Muscle layer of colon (tissue), 2 donors: Measurements from ENCODE around the gene MYO1F.

ENCODE experiments used
- H3K27ac ChIP-seq: one replicate; pipeline ENCODE4 v1.7.0; 2013; ENCODE audit warnings: low read depth, mild to moderate bottlenecking, low read length, moderate library complexity
- H3K27me3 ChIP-seq, 2 donors: one replicate each; pipeline ENCODE4 v1.7.0; 2013; ENCODE audit warnings: low read length in 2 of 2, mild to moderate bottlenecking in 2 of 2; ENCODE audit not compliant: insufficient read depth in 2 of 2, control insufficient read depth in 1 of 2
- H3K36me3 ChIP-seq: one replicate; pipeline ENCODE4 v1.7.0; 2013; ENCODE audit warnings: mild to moderate bottlenecking, low read length; ENCODE audit not compliant: insufficient read depth
- H3K4me1 ChIP-seq: one replicate; pipeline ENCODE4 v1.7.0; 2013; ENCODE audit warnings: mild to moderate bottlenecking, low read length; ENCODE audit not compliant: insufficient read depth
- H3K4me3 ChIP-seq, 2 donors: one replicate each; pipeline ENCODE4 v1.7.0; 2013; ENCODE audit warnings: low read length in 2 of 2, low read depth in 1 of 2, mild to moderate bottlenecking in 1 of 2, moderate library complexity in 1 of 2
- H3K9ac ChIP-seq: one replicate; pipeline ENCODE4 v1.7.0; 2013; ENCODE audit warnings: low read length
- H3K9me3 ChIP-seq: one replicate; pipeline ENCODE4 v1.7.0; 2013; ENCODE audit warnings: mild to moderate bottlenecking, low read length
- donor health status: abdominal sarcoma.
- donor health status: Adenocarcinoma of cecum.

Gene MYO1F

DNA sequence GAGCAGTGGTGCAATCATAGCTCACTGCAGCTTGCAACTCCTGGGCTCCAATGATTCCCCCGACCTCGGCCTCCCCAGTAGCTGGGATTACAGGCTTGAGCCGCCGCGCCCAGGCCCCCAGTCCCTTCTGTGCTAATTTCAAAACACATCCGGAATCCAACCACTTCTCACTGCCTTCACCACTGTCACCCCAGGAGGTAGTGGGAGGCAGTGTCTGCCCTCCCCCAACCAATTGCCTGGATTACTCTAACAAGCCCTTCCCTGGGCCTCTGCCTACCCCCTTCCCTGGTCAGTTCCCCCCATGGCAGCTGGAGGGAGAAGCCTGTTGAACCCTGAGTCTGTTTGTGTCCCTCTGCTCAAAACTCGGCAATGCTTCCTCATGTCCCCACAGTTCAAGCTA is 77.1 kb downstream of the MYO1F start:
- Histone ChIP-seq H3K9ac (no peak overlapping the region), H3K27ac (no peak overlapping the region), H3K9me3 (no peaks in the 10 kb centered on the region), H3K36me3 (no peaks in the 10 kb centered on the region), H3K27me3 (no peaks in the 10 kb centered on the region), H3K4me1 (no peaks in the 10 kb centered on the region), H3K4me3 (no peak overlapping the region)

- H3K36me3 ChIP-seq, result no peaks in the 10 kb centered on the region
- no peak overlapping the region for H3K27ac ChIP-seq
- H3K4me1 ChIP-seq, result no peaks in the 10 kb centered on the region
- H3K27me3 ChIP-seq, result no peaks in the 10 kb centered on the region
- no peaks in the 10 kb centered on the region for H3K9me3 ChIP-seq
- no peak overlapping the region for H3K9ac ChIP-seq
- H3K4me3 ChIP-seq, result no peak overlapping the region
Measured at GRCh38 chr19:8499048-8499833, 78.0 kb downstream of the MYO1F start.

GRCh38 chr19:8498295-8498694 is 78.9 kb downstream of the MYO1F start:
- Histone ChIP-seq H3K4me1 (no peaks in the 10 kb centered on the region), H3K4me3 (no peak overlapping the region), H3K27ac (no peak overlapping the region), H3K9me3 (no peaks in the 10 kb centered on the region), H3K36me3 (no peaks in the 10 kb centered on the region), H3K27me3 (no peaks in the 10 kb centered on the region), H3K9ac (no peak overlapping the region)

GRCh38 chr19:8494158-8494557 is 83.1 kb downstream of the MYO1F start:
- H3K27ac ChIP-seq, result no peak overlapping the region
- no peaks in the 10 kb centered on the region for H3K4me1 ChIP-seq
- H3K36me3 ChIP-seq, result peaks cover 7% of the 10 kb centered on the region
- H3K4me3 ChIP-seq, result no peak overlapping the region
- H3K9me3 ChIP-seq, result no peaks in the 10 kb centered on the region
- H3K27me3 ChIP-seq, result no peaks in the 10 kb centered on the region
- no peak overlapping the region for H3K9ac ChIP-seq

DNA sequence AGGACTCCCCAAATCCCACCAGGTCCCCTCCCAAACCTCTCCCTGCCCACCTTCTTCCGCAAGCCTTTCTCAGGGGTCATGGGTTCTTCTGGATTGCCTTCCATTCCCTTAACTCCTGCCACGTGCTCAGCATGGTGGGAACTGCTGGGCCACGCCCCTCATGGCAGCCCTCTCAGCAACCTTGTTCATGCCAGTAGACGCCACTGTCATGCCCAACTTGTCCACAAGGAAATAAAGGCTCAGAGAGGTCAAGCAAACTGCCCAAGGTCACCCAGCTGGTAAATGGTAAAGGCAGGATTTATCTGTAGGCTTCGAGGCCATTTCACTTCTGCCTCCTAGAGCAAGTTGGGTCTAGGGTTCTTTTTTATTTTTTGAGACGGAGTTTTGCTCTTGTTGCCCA is 85.7 kb downstream of the MYO1F start:
- H3K4me3 ChIP-seq, result no peak overlapping the region
- H3K27ac ChIP-seq, result no peak overlapping the region
- no peak overlapping the region for H3K9ac ChIP-seq
- H3K36me3 ChIP-seq, result peaks cover 33% of the 10 kb centered on the region
- H3K27me3 ChIP-seq, result no peaks in the 10 kb centered on the region
- H3K4me1 ChIP-seq, result no peaks in the 10 kb centered on the region
- H3K9me3 ChIP-seq, result no peaks in the 10 kb centered on the region

- Histone ChIP-seq H3K9ac (no peak overlapping the region), H3K27ac (no peak overlapping the region), H3K4me3 (no peak overlapping the region), H3K9me3 (no peaks in the 10 kb centered on the region), H3K36me3 (peaks cover 40% of the 10 kb centered on the region), H3K4me1 (no peaks in the 10 kb centered on the region), H3K27me3 (no peaks in the 10 kb centered on the region)
Measured at GRCh38 chr19:8490873-8491272, 86.4 kb downstream of the MYO1F start.

DNA sequence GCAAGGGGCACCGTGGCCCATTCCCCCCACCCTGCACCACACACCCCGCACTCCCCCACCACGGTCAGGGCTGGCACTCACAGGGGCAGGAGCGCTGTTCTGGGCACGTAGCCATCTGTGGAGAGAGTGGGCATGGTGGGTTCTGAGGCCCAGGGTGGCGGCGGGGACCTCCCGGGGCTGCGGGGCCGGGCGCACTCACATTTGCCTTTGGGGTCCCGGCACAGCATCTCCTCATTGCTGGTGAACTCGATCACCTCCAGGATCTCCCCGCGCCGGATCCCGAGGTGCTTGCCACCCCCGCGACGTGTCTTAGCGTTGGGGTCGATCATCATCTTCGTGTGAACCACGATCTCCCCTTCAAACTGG is 86.9 kb downstream of the MYO1F start:
- no peak overlapping the region for H3K9ac ChIP-seq
- H3K9me3 ChIP-seq, result no peaks in the 10 kb centered on the region
- H3K4me1 ChIP-seq, result no peaks in the 10 kb centered on the region
- H3K36me3 ChIP-seq, result peaks cover 45% of the 10 kb centered on the region
- H3K27ac ChIP-seq, result no peak overlapping the region
- H3K4me3 ChIP-seq, result no peak overlapping the region
- H3K27me3 ChIP-seq, result no peaks in the 10 kb centered on the region

- H3K9ac ChIP-seq, result no peak overlapping the region
- no peak overlapping the region for H3K27ac ChIP-seq
- H3K36me3 ChIP-seq, result peaks cover 51% of the 10 kb centered on the region
Measured at GRCh38 chr19:8489561-8490394, 87.5 kb downstream of the MYO1F start.

DNA sequence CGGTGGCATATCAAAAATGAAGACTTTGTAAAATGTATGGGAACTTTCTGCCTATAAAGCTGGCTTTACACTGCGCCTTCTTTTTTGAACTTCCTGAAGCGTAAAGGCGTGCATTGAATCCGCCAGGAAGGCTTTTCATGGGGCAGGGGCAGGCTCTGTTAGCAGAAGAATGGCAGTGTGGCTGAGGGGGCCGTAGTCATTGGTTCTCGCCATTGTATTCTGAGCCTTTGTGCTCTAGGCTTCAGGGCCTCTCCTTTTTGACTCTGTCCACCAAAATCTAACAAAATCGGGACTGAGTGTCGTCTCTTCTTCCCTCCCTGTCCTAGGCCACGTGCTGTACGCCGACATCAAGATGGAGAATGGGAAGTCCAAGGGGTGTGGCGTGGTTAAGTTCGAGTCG is 88.9 kb downstream of the MYO1F start:
- H3K4me3 ChIP-seq, result no peak overlapping the region
- H3K9ac ChIP-seq, result no peak overlapping the region
- H3K27ac ChIP-seq, result no peak overlapping the region
- no peaks in the 10 kb centered on the region for H3K4me1 ChIP-seq
- no peaks in the 10 kb centered on the region for H3K9me3 ChIP-seq
- H3K36me3 ChIP-seq, result peaks cover 63% of the 10 kb centered on the region
- H3K27me3 ChIP-seq, result no peaks in the 10 kb centered on the region

More at GRCh38 chr19:8489561-8490394, 87.5 kb downstream of the MYO1F start:
- Histone ChIP-seq H3K4me3 (no peak overlapping the region), H3K27me3 (no peaks in the 10 kb centered on the region), H3K9me3 (no peaks in the 10 kb centered on the region), H3K4me1 (no peaks in the 10 kb centered on the region)

GRCh38 chr19:8487137-8487851 is 89.9 kb downstream of the MYO1F start:
- H3K4me3 ChIP-seq, result no peak overlapping the region
- no peaks in the 10 kb centered on the region for H3K9me3 ChIP-seq
- no peaks in the 10 kb centered on the region for H3K4me1 ChIP-seq
- H3K9ac ChIP-seq, result no peak overlapping the region
- H3K27me3 ChIP-seq, result no peaks in the 10 kb centered on the region
- H3K27ac ChIP-seq, result no peak overlapping the region
- peaks cover 69% of the 10 kb centered on the region for H3K36me3 ChIP-seq

DNA sequence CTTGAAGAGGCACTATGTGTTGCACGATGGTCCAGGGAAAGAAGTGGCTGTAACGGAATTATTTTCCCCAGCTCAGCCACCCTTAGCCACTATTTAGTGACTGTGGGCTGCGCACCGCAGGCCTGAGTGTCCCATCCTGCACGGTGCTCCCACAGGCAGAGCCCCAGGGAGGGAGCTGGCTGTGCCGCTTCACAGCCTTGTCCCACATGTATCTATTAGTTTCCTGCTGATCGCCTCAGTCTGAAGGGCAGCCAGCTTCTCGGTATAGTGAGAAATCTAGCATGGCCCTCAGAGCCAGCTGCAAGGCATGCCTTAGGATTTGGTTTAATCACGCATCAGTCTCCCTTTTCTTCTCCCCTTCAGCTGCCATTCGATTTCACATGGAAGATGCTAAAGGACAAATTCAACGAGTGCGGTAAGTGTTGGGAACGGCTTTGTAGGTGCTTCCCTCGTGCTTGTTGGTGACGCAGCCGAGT is 90.5 kb downstream of the MYO1F start:
- H3K9ac ChIP-seq, result no peak overlapping the region
- no peaks in the 10 kb centered on the region for H3K27me3 ChIP-seq
- H3K27ac ChIP-seq, result no peak overlapping the region
- no peaks in the 10 kb centered on the region for H3K4me1 ChIP-seq
- no peaks in the 10 kb centered on the region for H3K9me3 ChIP-seq
- peaks cover 70% of the 10 kb centered on the region for H3K36me3 ChIP-seq
- no peak overlapping the region for H3K4me3 ChIP-seq
